NT2/D1 (cell line): ENCODE data around the gene PHF11.

Experiments
- DNase-seq: peaks from one replicate; pipeline ENCODE4 v3.0.0-alpha.2; 2011; ENCODE audit warnings: low read depth, low spot score
- H3K27me3 ChIP-seq: 2 replicates; pipeline ENCODE4 v1.6.0; 2011; ENCODE audit warnings: mild to moderate bottlenecking; ENCODE audit not compliant: insufficient read length, insufficient read depth
- H3K36me3 ChIP-seq: 2 replicates; pipeline ENCODE4 v1.6.1; 2011; ENCODE audit warnings: mild to moderate bottlenecking, low read length, mixed read lengths; ENCODE audit not compliant: insufficient read depth, insufficient read length
- H3K4me1 ChIP-seq: 2 replicates; pipeline ENCODE4 v1.5.1; 2011; ENCODE audit not compliant: insufficient read depth, insufficient read length
- H3K4me3 ChIP-seq: 2 replicates; pipeline ENCODE4 v1.5.1; 2011; ENCODE audit warnings: low read depth; ENCODE audit not compliant: insufficient read length
- H3K9ac ChIP-seq: 2 replicates; pipeline ENCODE4 v1.6.0; 2011; ENCODE audit warnings: low read depth; ENCODE audit not compliant: insufficient read length
- H3K9me3 ChIP-seq: 2 replicates; pipeline ENCODE4 v1.5.1; 2011; ENCODE audit warnings: mild to moderate bottlenecking, low read length; ENCODE audit not compliant: insufficient read depth
- SUZ12 ChIP-seq: IDR thresholded peaks from 2 replicates; pipeline ENCODE4 v1.6.1; 2011; ENCODE audit not compliant: insufficient read length, insufficient read depth; ENCODE audit errors: extremely low read depth
- YY1 ChIP-seq: IDR thresholded peaks from 2 replicates; pipeline ENCODE4 v1.6.1; 2011; ENCODE audit not compliant: insufficient read length, insufficient read depth
- ZNF274 ChIP-seq: IDR thresholded peaks from 2 replicates; pipeline ENCODE4 v1.6.1; 2011; ENCODE audit warnings: mild to moderate bottlenecking, low read depth, low read length

Gene PHF11

DNA sequence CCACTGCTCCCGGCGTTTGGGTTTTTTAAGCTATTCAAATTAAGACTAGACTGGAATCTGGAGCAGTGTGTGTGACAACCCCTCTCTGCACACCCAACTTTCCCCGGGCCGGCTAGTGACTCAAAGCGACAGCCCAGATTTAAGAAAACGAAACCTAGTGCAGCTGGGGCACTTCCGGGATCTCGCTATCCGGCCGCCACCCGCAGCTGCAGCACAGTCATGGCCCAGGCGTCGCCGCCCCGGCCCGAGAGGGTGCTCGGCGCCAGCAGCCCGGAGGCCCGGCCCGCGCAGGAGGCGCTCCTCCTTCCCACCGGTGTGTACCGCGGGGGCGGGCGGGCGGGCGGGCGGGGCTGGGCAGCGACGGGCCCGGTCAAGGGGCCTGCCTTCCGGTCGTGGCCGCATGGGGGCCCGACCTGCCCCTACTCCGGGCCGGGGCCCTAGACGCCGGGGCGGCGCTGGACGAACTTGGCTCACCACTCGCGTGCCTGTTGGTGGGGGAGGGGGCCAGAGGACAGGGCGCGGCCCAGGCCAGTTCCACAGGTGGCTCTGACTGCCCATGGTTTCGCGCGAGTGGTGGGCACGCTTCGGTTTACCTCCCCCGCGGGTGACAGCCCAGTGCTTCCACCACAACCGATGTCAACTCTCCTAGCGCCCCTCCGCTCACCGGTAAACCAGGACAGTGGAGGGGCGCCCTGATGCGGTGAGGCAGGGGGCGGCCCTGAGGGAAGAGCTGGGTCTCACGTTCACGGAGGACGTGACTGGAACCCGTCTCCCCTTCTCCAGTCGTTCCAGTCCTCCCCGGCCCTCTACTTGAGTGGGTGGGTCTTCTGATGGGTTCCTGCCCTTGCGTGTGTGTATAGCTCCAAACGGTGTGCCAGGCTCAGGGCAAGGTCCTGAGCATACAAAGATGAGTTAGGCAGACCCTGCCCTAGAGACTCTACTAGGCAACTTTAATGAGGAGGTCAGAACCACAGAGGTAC is at the start of gene PHF11:
PHF11 (plus strand) TSS at position 171 of the 980 bp plus-strand sequence; CDS start at position 220, 49 bp downstream.
- Histone ChIP-seq H3K4me1 (no peaks in the 10 kb centered on the region), H3K9me3 (no peaks in the 10 kb centered on the region), H3K4me3 (peak within 1 kb of the TSS; percentile 28), H3K27me3 (no peaks in the 10 kb centered on the region), H3K9ac (peak within 1 kb of the TSS; percentile 61), H3K36me3 (no peaks in the 10 kb centered on the region)
- DNase-seq: peak; percentile 16
- TF ChIP-seq YY1: no peak
- no peak for TF ChIP-seq SUZ12
- TF ChIP-seq ZNF274: no peak

DNA sequence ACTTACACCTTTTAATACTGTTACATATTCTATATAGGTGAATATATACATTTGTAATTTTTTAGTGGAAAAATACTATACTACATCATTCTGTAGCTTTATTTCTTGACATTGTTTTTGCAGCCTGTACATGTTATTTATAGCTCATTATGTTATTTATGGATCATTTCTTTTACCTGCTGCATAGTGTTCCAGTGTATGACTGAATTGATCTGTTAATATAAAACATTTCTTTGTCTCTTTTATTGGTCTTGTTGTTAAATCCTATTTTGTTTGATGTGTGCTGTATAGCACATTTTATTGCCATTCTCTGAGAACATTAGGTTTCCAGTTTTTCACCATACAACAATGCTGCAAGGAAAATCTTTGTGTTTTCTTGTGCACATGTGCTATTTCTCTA is 49.3 kb upstream of the PHF11 start:
- Histone ChIP-seq H3K27me3 (no peaks in the 10 kb centered on the region), H3K4me3 (no peak overlapping the region), H3K36me3 (no peaks in the 10 kb centered on the region), H3K4me1 (no peaks in the 10 kb centered on the region), H3K9ac (no peak overlapping the region), H3K9me3 (no peaks in the 10 kb centered on the region)
- TF ChIP-seq SUZ12: no peak
- TF ChIP-seq ZNF274: no peak
- TF ChIP-seq YY1: no peak
- no peak for DNase-seq

DNA sequence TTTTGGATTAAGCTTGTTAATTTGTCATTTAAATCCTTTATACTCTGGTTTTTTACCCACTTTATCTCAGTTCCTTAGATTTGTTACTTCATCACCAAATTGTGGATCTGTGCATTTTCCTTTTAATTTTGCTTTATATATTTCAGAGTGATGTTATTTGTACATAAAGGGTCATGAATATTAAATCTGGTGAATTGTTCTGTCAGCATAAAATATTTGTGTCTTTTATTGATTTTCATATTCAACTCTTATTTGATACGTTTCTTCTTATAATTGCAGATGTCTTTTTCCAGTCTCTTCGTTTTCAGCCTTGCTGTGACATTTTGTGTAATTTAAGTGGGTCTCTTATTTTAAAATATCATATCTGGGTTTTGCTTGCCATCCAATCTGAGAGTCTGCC is 47.0 kb upstream of the PHF11 start:
- H3K27me3 ChIP-seq: no peaks in the 10 kb centered on the region
- DNase-seq: no peak
- no peaks in the 10 kb centered on the region for H3K9me3 ChIP-seq
- no peak overlapping the region for H3K9ac ChIP-seq
- H3K4me1 ChIP-seq: no peaks in the 10 kb centered on the region
- H3K36me3 ChIP-seq: no peaks in the 10 kb centered on the region
- TF ChIP-seq ZNF274: no peak
- TF ChIP-seq SUZ12: no peak
- no peak for TF ChIP-seq YY1
- H3K4me3 ChIP-seq: no peak overlapping the region

DNA sequence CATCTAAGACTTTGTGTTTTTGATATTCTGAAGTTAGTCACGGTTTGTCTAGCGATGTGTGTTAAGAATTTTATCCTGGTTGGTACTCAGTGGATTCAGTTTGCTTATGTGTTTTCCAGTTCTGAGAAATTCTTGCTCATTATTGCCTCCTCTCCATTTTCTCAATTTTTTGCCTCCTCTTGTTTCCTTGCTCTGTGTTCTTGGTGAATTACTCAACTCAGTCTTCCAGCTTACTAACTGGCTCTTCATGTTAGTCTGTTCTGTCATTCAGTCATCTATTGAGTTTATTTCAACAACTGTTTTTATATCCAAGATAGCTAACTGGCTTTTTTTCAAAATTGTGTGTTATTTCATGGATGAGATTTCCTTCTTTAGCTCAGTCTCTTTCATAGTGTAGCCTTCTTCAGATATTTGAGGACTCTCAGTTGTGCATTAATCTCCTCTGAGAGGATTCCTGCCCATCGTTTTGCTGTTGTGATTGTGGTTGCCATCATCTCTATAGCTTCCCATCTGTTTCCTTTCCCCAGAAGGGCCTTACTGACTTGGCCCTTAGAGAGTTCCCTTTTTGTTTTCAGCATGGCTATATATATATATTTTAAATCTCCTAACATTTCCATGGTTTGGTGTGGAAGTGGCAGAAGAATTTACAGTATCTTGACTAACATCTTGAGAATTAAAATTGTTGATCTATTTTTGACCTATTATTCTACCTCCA is 45.5 kb upstream of the PHF11 start:
- H3K9me3 ChIP-seq: no peaks in the 10 kb centered on the region
- no peak for TF ChIP-seq ZNF274
- no peak for TF ChIP-seq SUZ12
- TF ChIP-seq YY1: no peak
- DNase-seq: no peak
- H3K9ac ChIP-seq: no peak overlapping the region
- H3K4me1 ChIP-seq: no peaks in the 10 kb centered on the region
- H3K27me3 ChIP-seq: no peaks in the 10 kb centered on the region
- no peaks in the 10 kb centered on the region for H3K36me3 ChIP-seq
- no peak overlapping the region for H3K4me3 ChIP-seq

DNA sequence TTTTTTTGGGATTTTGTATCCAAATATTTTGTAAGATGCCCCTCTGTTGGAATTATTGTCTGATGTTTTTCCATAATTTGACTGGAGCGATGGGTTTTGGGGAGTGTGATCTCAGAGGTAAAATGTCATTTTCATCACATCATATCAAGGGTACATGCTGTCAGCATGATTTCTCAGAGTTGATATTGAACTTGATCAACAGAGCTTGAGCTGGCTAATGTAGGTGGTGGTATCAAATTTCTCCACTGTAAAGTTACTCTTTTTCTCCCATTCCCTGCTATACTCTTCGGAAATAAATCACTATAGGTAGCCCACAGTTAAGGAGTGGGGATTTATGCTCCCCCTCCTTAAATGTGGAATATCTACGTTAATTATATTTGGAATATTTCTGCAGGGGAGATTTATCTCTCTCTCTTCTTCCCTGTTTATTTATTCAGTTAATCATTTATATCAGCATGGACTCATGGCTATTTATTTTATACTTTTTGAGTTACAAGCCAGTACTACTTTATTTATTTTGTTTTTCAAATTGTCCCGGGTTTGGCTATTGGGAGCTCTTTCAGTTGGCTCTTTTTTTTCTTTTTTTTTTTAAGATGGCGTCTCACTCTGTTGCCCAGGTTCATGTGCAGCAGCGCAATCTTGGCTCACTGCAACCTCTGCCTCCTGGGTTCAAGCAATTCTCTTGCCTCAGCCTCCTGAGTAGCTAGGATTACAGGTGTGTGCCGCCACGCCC is 42.9 kb upstream of the PHF11 start:
- Histone ChIP-seq H3K4me3 (no peak overlapping the region), H3K9ac (no peak overlapping the region), H3K36me3 (no peaks in the 10 kb centered on the region), H3K27me3 (no peaks in the 10 kb centered on the region), H3K9me3 (no peaks in the 10 kb centered on the region), H3K4me1 (no peaks in the 10 kb centered on the region)
- no peak for DNase-seq
- TF ChIP-seq SUZ12 (no peak), YY1 (no peak), ZNF274 (no peak)

DNA sequence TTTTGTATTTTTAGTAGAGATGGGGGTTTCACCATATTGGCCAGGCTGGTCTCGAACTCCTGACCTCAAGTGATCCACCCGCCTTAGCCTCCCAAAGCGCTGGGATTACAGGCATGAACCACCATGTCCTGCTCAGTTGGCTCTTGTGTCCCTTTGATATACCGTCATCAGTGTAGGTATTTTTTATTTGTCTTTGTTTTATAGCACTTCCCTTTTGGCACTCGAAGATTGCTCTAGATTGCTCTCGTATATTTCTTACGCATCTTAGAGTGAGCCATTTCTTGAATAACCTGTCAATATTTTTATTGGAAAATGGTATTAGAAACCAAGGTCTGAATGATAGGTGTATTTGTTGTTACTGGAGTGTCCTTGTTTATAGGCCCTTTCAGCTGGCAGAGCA is 42.3 kb upstream of the PHF11 start:
- DNase-seq: no peak
- no peaks in the 10 kb centered on the region for H3K27me3 ChIP-seq
- H3K9me3 ChIP-seq: no peaks in the 10 kb centered on the region
- no peaks in the 10 kb centered on the region for H3K36me3 ChIP-seq
- no peaks in the 10 kb centered on the region for H3K4me1 ChIP-seq
- no peak for TF ChIP-seq YY1
- TF ChIP-seq ZNF274: no peak
- no peak for TF ChIP-seq SUZ12
- H3K9ac ChIP-seq: no peak overlapping the region
- no peak overlapping the region for H3K4me3 ChIP-seq
